Posterior vena cava (tissue), 2 donors: ENCODE data around the gene CCP110. TPM values are rescaled to one million over a fixed set of nuclear protein-coding genes. Genes with fewer than 3 reads are reported as not detected.
"Not testable (repeated sequence)": the region's sequence is repeated elsewhere in the genome, so short reads cannot be mapped to it uniquely, and the experiment has no call there.

Experiments
- DNase-seq: peaks from one replicate; pipeline ENCODE4 v3.0.0-alpha.2; 2020; ENCODE audit warnings: low spot score
- intact Hi-C, 2 donors: fragments of 100-400 bp; cut with DNase I; formaldehyde crosslinking; loops; one replicate each; pipeline versions ENCODE4 v1.14.1 to v1.14.2; 2022 to 2023
- total RNA-seq, 2 donors: library from RNA; stranded (reverse); fragmentation: NEBNext Ultra II Directional; extraction: Animal tissue kit (Norgen Biotek cat#: 25700); gene quantifications; one replicate each; pipeline ENCODE4 v1.2.1, GENCODE V29; 2021
- donor health status: DM: yes; HTN: yes; CAD: no.
- donor health status: DM: yes; HTN: yes; CAD: no.

The CCP110 gene
- total RNA-seq, 2 donors from 2014 or later = 16.1 to 19.2 TPM

DNA sequence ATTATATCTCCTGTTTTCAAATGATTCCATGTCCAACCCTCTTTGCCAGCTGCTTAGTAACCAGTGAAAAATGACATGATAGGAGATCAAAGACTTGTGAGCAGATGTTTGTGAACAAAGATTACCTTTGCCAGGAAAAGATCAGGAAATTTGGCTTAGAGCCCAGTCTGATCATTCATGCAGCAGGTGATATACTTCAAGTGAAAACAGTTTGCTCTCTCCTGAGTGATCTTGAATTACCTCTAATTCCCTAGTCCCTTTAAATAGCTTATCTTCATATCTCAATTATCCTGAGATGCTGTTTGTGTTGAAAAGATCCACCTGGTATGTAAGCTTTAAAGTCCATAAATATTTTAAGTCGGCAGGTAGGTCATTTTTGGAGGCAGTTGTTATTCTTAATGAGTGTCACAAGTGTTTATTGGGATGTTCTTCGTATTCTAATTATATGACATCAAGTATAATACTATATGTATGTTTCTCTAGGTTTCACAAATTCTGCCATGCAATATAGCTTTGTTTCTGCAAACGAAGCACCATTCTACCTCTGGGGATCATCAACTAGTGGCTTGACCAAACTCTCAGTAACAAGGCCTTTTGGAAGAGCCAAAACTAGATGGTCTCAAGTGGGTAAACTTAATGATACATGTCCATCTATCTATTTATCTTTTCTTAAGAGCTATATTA, 18.5 kb downstream of the CCP110 start:
- no peak for DNase-seq
- intact Hi-C loops = no loop called here

DNA sequence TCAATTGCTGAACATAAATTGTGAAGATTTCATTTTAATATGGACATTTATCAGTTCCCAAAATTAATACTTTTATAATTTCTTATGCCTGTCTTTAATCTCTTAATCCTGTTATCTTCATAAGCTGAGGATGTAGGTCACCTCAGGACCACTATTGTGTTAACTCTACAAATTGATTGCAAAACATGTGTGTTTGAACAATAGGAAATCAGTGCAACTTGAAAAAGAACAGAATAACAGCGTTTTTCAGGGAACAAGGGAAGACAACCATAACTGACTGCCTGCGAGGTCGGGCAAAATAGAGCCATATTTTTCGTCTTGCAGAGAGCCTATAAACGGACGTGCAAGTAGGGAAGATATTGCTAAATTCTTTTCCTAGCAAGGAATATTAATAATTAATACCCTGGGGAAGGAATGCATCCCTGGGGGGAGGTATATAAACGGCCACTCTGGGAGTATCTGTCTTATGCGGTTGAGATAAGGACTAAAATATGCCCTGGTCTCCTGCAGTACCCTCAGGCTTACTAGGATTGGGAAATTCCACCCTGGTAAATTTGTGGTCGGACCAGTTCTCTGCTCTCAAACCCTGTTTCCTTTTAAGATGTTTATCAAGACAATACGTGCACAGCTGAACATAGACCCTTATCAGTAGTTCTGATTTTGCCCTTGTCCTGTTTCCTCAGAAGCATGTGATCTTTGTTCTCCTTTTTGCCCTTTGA, 19.7 kb downstream of the CCP110 start:
- intact Hi-C loops, DNase-seq: not testable (repeated sequence)

DNA sequence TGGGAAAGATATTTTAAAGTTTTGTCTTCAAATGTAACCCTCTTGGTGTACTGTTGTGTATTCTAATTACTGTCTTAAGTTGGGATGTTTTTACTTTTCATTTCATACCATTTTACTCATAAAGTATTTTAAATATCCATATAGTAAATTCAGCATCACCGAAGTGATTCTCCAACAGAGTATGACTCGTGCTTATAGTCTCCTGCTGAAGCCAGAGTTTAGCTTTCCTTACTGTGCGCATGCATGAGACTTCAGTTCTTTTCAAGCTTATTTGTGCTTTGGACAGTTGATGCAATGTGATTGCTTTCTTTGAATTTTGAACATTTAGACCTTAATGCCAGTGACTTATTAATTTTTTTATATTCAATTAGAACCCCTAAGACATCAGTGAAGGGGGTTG, 24.4 kb downstream of the CCP110 start:
- intact Hi-C loops = no loop called here
- no peak for DNase-seq

DNA sequence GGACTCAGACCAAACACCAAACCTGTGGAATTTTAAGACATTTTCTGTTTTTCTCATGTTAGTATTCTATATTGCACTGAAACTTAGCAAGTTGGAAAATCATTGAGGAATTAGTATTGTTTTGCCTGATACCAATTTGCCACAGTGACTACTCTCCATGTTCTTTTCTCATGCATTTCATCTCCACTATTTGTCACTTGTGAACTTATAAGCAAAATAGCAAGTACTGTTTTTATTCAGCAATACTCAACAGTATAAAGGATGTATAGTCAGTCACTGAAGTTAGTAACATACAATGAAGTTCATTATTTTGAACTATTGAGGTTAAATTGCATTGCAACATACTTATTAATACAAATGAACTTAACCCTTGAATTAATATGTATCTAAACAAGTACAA, 25.9 kb downstream of the CCP110 start:
- intact Hi-C loops = no loop called here
- DNase-seq = no peak

DNA sequence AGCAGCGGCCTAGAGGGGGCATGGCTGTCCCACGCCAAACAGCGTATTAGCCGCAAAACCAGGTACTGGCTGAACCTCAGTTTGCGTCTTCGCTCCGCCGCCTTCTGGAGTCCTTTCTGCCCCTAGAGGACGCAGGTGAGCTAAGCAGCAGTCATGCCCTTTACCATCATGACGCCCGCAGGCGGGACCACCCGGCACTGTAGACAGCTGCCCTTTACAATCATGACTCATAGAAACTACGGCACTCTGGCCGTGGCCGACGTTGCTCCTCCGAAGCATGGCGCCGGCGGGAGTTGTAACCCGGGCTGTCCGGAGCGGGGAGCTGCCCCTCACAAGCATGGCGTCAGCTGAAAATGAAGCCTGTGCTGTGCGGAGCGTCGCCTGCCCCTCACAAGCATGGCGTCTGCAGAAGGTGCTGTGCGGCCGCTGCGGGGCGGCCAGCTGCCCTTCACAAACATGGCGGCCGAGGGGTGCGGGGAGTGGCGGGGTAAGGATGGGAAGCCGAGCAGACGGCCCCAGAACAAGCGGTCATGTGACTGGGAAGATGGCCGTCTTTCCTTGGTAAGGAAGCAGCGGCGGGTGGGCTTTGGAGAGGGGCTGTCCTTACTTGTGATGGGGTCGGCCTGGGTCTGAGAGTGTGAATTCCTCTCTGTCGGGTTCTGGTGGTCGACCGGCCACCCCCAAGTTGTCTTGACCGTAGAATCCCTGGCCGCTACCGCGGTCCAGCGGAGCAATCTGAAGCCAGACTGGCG, 31.6 kb downstream of the CCP110 start, which contains the start of gene VPS35L:
Gene VPS35L (plus strand): TSS at position 518 of the 752 bp plus-strand sequence. CDS start 27 bp downstream, at position 545.
- DNase-seq = peak; percentile 100
- intact Hi-C loops = no loop called here

DNA sequence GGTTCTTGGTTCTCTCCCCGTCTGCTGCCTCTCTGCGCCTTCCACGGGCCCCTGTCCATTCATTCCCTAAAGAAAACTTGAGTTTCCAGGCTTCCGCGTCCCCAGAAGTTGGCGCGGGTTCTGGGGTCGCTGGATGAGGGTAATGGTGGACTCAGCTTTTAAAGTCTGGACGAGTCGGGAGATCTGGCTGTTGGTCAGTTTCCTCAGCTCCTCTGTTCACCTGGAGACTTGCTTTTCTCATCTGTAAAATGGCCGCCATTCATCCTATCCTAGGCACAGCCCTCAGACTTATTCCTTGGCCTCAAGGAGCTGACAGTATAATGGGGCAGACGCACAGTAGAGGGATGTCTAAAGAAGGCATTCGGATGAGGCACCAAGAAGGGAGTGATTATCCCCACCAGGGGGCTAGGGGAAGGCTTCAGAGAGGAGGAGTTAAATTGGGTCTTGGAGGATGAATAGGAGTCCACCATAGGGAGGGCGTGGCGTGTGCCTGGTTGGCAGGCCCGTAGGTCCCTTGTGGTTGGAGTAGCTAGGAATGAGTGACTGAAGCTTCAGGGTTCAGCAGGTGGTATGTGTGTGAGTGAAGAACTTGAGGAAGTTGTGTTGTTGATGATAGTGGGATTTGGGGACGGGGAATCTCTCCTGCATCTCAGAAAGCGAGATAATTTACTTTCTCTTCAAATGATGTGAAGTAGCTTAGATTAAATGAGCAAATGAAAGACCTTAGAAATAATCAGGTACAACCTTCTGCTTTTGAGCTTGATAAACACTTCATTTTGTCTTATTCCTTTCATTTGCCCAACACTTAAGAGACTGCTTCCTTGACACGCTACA, 32.4 kb downstream of the CCP110 start:
- no peak for DNase-seq
- intact Hi-C loops = no loop called here

DNA sequence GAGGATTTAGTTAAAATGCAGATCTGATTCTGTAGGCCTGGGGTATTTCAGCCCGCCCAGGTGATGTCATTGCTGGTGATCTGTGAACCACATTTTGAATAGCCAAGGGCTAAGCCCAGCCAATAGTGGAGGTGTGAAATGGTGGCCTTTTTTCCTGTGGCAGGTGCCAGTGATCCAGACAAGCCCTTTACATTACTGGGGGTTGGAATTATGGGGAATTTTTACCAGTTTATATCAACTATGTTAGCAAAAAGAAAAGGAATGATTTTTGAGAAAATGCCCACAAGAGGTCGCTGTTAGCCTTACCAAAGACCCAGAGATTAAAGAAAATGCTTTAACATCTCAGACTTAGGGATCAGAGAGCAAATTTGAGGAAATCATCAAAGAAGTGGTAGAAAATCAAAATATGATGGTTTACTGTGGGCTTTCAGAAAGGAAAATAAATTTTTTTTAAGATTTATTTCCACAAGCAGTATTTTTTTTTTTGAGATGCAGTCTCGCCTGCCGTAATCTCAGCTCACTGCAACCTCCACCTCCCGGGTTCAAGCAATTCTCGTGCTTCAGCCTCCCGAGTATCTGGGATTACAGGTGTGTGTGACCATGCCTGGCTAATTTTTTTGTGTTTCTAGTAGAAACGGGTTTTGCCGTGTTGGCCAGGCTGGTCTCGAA, 35.6 kb downstream of the CCP110 start:
- intact Hi-C loops = no loop called here

DNA sequence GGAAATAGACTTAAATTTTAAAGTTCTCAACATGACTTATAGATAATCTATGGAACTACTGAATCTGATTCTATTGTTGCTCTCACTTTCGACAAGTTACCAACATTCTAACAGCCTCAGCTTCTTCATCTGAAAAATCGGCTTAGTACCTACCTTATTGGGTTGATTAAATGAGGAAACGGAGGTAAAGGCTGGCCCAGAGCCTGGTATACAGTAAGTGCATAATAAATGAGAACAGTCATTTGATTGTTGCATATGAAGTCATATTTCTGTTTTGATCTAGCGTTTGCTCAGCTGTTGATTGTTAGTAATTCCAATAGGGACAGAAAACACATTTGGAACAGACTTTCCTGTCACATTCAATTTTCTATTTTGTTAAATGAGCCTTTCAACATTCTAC, 36.3 kb downstream of the CCP110 start:
- DNase-seq = no peak
- intact Hi-C loops = no loop called here

More for the DNA sequence above, 35.6 kb downstream of the CCP110 start:
- no peak for DNase-seq

DNA sequence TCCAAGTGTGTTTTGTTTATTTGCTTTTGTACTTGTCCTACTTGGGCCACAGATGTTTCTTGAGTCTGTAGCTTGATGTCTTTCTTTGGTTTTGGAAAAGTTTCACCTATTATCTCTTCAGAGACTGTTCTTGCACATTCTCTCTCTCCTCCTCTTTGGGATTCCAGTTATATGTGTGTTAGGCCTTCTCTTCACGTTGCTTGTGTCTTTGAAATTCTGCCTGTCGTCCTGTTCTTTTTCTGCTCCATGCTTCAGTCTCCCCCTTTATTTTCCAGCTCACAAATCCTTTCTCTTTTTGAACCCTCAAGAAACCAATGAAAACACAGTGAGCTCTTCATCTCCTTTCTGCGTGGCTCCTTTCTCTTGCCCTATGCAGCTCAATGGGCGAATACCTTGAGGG, 39.6 kb downstream of the CCP110 start:
- DNase-seq = no peak

DNA sequence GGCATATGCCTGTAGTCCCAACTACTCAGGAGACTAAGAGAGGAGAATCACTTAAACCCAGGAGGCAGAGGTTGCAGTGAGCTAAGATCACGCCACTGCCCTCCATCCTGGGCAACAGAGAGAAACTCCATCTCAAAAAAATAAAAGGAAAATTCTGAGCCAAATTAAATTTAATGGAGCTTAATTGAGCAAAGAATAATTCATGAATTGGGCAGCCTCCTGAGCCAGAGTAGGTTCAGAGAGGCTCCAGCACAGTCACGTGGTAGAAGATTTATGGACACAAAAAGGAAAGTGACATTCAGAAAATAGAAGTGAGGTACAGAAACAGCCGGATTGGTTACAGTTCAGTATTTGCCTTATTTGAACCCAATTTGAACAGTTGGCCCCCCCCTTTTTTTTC, 42.6 kb downstream of the CCP110 start:
- intact Hi-C loops = no loop called here
- DNase-seq = no peak

More for the DNA sequence above, 39.6 kb downstream of the CCP110 start:
- intact Hi-C loops = no loop called here

DNA sequence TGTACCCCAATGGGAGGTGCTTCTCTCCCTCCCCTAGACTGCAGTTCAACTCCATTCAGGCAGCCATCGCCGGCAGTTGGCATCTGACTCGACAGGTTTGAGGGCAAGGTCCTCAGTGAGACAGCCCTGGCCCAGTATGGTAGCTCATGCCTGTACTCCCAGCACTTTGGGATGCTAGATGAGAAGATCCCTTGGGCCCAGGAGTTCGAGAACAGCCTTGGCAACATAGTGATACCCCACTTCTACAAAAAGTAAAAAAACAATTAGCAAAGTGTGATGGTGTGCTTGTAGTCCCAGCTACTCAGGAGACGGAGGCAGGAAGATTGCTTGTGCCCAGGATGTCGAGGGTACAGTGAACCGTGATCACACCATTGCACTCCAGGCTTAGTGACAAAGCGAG, 43.8 kb downstream of the CCP110 start:
- intact Hi-C loops = no loop called here
- no peak for DNase-seq

DNA sequence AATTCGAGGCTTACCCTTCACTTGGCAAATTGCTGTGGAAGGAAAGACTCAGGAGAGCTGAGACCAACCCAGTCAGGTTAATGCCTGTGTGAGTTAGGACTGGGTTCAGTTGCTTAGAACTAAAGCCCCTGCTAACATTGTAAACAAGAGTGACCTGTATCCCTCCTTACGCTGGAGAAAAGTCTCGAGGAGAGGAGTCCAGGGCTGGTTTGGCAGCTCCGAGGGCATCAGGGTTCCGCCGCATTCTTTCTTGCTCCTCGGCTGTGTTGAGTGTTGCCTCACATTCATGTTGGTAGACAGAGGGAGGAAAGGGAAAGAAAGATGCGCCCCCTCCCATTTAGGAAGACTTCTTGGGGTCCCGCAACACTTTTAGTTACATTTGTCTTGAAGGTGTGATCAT, 50.3 kb downstream of the CCP110 start:
- DNase-seq = no peak

DNA sequence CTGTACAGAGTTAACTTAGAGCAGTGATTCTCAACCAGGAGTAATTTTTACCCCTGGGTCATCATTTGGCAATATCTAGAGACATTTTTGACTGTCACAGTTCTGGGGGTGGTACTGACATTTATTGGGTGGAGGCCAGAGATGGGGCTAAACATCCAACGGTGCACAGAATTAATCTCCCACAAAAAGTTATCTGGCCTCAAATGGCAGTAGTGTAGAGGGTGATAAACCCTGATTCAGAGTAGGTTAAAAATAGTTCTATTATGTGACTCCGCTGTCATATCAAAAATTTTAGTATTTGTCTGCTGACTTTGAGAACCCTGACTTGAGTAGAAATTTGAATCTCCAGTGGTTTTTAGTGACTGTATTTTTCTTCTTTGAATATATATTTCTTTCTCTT, 50.9 kb downstream of the CCP110 start:
- DNase-seq = no peak
- intact Hi-C loops = no loop called here

More for the DNA sequence above, 50.3 kb downstream of the CCP110 start:
- intact Hi-C loops = no loop called here

DNA sequence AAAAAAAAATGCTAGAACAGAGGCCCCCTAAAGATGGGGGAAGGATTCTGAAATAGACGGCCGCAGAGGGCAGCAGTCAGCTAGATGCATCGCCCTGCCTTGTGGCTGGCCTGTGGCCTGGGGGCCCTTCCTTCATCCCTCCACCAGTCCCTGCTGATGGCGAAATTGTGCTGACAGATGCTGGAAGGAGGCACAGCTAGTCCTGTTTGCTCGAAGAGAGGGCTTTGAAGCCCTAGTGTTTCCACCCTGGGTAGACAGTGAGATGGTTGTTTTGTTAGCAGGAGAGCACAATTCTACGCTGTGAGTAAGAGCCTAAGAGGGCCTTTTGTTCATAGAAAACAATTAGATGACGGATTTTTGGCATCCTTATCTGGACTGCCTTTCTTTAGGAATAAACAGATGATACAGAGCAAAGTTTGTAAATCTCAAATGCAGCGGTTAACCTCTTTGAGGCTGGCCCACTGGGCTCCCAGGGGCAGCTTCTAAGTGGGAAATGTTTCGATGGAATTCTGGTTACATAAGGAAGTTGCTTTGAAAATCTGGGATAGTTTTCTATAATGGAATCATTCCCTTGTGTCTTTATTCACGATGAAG, 54.7 kb downstream of the CCP110 start:
- intact Hi-C loops = no loop called here
- no peak for DNase-seq

DNA sequence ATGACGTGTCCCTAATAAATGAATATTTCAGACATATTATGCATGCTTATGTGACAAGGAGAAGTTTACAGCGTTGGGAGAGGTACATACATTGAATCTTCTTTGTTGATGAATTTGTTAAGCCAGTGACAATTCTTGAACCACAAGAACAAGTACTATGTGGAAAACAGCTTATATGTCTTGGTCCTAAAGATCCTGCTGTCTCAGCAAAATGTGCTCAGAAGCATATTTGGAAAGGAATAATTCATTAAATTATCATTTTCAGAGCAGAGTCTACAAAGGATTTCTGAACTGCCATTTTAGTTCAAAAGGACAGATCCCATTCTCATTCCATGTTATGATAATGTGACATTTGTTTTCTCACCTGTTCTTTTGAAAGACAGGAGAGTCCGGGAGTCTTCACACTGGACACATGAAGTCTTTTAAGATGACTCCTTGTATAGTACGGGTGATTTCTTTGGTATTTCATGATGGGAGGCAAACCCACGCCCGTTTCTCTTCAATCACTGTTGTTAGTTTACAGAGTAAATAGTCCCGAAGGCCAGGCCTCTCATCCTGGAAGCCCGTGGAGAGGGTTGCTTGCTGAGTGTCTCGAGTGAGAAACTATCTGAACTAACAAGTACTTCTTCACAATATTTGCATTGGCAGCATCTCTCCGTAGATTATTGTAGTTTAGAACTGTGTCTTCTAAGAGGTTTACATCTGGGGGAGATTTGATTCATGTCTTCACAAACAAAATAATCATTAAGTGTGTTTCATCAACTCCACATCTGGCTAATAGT, 58.5 kb downstream of the CCP110 start:
- DNase-seq = no peak
- intact Hi-C loops = no loop called here

DNA sequence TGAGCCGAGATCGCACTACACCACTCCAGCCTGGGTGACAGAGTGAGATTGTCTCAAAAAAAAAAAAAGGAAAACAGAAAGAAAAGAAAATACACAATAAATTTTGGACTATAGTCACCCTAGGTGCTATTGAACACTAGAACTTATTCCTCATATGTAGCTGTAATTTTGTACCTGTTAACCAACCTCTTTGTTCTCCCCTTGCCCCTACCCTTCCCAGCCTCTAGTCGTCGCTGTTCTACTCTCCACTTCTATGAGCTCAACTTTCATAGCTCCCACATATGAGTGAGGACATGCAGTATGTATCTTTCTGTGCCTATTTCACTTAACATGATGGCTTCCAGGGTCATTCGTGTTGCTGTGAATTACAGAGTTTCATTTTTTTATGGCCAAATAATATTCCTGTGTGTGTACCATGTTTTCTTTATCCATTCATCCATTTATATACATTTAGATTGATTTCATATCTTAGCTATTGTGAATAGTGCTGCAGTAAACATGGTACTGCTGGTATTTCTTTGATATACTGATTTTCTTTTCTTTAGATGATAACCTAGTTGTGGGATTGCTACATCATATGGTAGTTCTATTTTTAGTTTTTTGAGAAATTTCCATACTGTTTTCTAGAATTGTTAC, 60.0 kb downstream of the CCP110 start:
- no peak for DNase-seq
- intact Hi-C loops = no loop called here

DNA sequence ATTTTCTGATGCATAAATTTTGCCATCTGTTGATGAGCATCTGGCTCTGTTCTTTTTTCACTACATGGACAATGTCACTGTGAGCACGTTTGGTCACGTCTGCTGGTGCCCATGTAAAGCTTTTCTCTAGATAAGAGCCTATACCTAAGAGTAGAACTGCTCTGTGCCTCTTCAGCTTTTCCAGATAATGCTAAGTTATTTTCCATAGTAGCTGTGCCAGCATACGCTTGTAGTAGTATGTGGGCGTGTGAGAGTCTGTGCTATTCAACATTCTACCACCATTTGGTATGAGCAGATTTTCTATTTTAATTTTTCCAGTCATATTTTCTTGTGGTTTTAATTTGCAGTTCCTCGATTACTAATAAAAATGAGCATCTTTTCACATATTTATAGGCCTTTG, 64.9 kb downstream of the CCP110 start:
- DNase-seq = no peak
- intact Hi-C loops = no loop called here
